Measurements from ENCODE around the gene PAMR1. TPM values are rescaled to one million over a fixed set of nuclear protein-coding genes. Genes with fewer than 3 reads are reported as not detected.

PAMR1 gene
- total RNA-seq, 1 donor from 2014 or later: 209 TPM

DNA sequence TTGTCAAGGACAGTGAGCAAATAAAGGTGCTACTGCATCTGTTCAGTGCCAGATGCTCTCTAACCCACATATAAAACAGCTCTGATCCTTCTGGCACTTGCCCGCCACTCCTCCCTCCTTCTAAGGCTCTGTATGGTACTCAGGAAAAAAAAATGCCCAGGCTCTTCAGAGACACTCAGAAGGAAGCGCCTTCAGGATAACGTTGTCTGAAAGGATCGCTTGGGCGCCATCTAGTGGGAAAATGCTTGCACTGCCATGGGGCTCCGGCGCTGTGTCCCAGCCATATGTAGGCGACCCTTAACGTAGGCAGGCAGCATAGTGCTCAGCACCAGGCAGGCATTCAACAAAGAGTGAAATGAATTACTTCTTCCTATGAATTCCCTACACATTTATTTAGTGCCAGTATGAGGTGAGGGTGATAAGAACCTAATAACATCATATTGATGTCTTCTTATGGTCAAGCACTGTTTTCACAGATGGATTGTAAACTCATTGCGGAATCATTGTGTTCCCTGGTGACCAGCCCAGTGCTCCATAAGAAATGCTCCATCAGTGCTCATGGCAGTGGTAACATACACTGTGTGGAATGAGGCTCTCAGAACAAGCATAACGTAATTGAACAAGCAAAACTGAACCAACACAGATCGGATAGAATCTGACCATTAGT, 39.6 kb downstream of the PAMR1 start:
- Mint-ChIP-seq H3K27ac (no peak overlapping the region), H3K4me1 (no peaks in the 10 kb centered on the region), H3K9me3 (peaks cover 18% of the 10 kb centered on the region), H3K27me3 (ENCODE audit: insufficient read depth, low read depth) (peaks cover 2% of the 10 kb centered on the region), H3K4me3 (no peak overlapping the region), H3K36me3 (no peaks in the 10 kb centered on the region)
- no peak overlapping the region for H3K9ac ChIP-seq
- no peak overlapping the region for H3K27ac ChIP-seq
- H3K4me3 ChIP-seq: no peak overlapping the region
- TF ChIP-seq CTCF (IDR thresholded peaks at IDR 0.05) (peak; percentile 87), EZH2phosphoT487 (IDR thresholded peaks at IDR 0.05) (no peak)
- peaks cover 38% of the 10 kb centered on the region for H3K9me3 ChIP-seq (ENCODE audit: low read depth)
- DNase-seq (ENCODE audit: low spot score): peak; percentile 88
- H3K79me2 ChIP-seq (ENCODE audit: low read depth): peaks cover 36% of the 10 kb centered on the region
- peaks cover 40% of the 10 kb centered on the region for H3F3A ChIP-seq (ENCODE audit: low read depth)
- no peak overlapping the region for H2AFZ ChIP-seq (replicated peaks)
- no peaks in the 10 kb centered on the region for H3K27me3 ChIP-seq
- H3K4me1 ChIP-seq: no peaks in the 10 kb centered on the region
- H3K36me3 ChIP-seq: peaks cover 52% of the 10 kb centered on the region
- H4K20me1 ChIP-seq (ENCODE audit: low read depth): peaks cover 4% of the 10 kb centered on the region
- H3K4me2 ChIP-seq: no peak overlapping the region

GRCh38 chr11:35484435-35484834, 41.0 kb downstream of the PAMR1 start:
- H3K9ac ChIP-seq: no peak overlapping the region
- H3K4me3 ChIP-seq: no peak overlapping the region
- H3K36me3 ChIP-seq: peaks cover 45% of the 10 kb centered on the region
- peaks cover 41% of the 10 kb centered on the region for H3F3A ChIP-seq (ENCODE audit: low read depth)
- peaks cover 12% of the 10 kb centered on the region for H3K4me1 ChIP-seq
- no peak overlapping the region for H2AFZ ChIP-seq (replicated peaks)
- H4K20me1 ChIP-seq (ENCODE audit: low read depth): peaks cover 11% of the 10 kb centered on the region
- peaks cover 47% of the 10 kb centered on the region for H3K79me2 ChIP-seq (ENCODE audit: low read depth)
- DNase-seq (ENCODE audit: low spot score): no peak
- H3K4me2 ChIP-seq: no peak overlapping the region
- Mint-ChIP-seq H3K4me1 (no peaks in the 10 kb centered on the region), H3K9me3 (peaks cover 18% of the 10 kb centered on the region), H3K27ac (no peak overlapping the region), H3K27me3 (ENCODE audit: insufficient read depth, low read depth) (peaks cover 2% of the 10 kb centered on the region), H3K4me3 (no peak overlapping the region), H3K36me3 (no peaks in the 10 kb centered on the region)
- no peak overlapping the region for H3K27ac ChIP-seq
- TF ChIP-seq CTCF (IDR thresholded peaks at IDR 0.05) (no peak), EZH2 (IDR thresholded peaks at IDR 0.05) (no peak), EZH2phosphoT487 (IDR thresholded peaks at IDR 0.05) (no peak)
- no peaks in the 10 kb centered on the region for H3K27me3 ChIP-seq
- H3K9me3 ChIP-seq (ENCODE audit: low read depth): peaks cover 38% of the 10 kb centered on the region

DNA sequence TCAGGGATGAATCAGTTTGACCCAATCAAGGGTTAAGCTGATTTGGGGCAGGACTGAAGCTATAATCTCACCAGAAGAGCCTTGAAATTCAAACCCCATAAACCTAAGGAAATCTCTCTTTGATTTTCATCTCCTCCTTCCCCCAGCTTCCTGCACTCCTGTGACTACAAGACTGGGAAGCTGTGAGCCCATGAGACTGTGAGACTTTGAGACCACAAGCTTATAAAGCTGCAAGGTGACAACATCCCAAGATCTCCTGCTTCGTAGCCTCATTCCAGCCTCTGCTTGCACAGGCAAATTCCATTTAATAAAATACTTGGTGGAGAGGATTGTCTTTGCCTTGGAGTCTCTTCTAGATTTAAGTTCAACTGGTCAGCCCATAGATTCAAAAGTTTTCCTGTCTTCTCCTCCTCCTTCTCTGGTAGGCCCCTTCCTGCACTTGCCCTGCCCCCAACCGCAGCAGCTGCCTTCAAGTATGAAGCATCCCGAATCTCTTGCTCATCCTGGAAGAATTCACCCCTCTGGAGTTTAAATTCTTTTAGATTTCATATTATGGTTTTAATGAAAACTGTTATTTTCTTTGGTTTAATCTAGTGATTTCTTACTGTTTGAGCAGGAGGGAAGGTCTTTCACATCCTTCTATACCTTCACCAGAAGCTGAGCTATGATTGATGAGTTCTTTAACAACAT, 42.1 kb downstream of the PAMR1 start:
- Mint-ChIP-seq H3K27me3 (ENCODE audit: insufficient read depth, low read depth) (peaks cover 4% of the 10 kb centered on the region), H3K9me3 (peaks cover 18% of the 10 kb centered on the region), H3K4me1 (peaks cover 6% of the 10 kb centered on the region), H3K36me3 (no peaks in the 10 kb centered on the region), H3K4me3 (no peak overlapping the region), H3K27ac (no peak overlapping the region)
- DNase-seq (ENCODE audit: low spot score): no peak
- no peak overlapping the region for H3K9ac ChIP-seq
- peaks cover 33% of the 10 kb centered on the region for H3F3A ChIP-seq (ENCODE audit: low read depth)
- H4K20me1 ChIP-seq (ENCODE audit: low read depth): peaks cover 16% of the 10 kb centered on the region
- peaks cover 45% of the 10 kb centered on the region for H3K36me3 ChIP-seq
- H3K9me3 ChIP-seq (ENCODE audit: low read depth): peaks cover 38% of the 10 kb centered on the region
- no peaks in the 10 kb centered on the region for H3K27me3 ChIP-seq
- peaks cover 56% of the 10 kb centered on the region for H3K79me2 ChIP-seq (ENCODE audit: low read depth)
- H3K27ac ChIP-seq: no peak overlapping the region
- no peak for TF ChIP-seq CTCF (IDR thresholded peaks at IDR 0.05)
- H3K4me2 ChIP-seq: no peak overlapping the region
- H3K4me1 ChIP-seq: peaks cover 24% of the 10 kb centered on the region
- H3K4me3 ChIP-seq: no peak overlapping the region
- H2AFZ ChIP-seq (replicated peaks): no peak overlapping the region
